ENCODE measurements around the gene SLC46A1. TPM values are rescaled to one million over a fixed set of nuclear protein-coding genes. Genes with fewer than 3 reads are reported as not detected.

Gene SLC46A1
- total RNA-seq, 3 donors from 2014 or later, result 4.8 to 5.3 (median 4.9) TPM

- ATAC-seq (no peak), DNase-seq (no peak)
- H3K27me3 Mint-ChIP-seq (ENCODE audit: low read depth), result no peaks in the 10 kb centered on the region
- no peaks in the 10 kb centered on the region for H3K4me1 Mint-ChIP-seq (ENCODE audit: low read depth)
- no peaks in the 10 kb centered on the region for H3K9me3 Mint-ChIP-seq
- H3K4me3 Mint-ChIP-seq, result no peak overlapping the region
- H3K36me3 Mint-ChIP-seq (ENCODE audit: insufficient read depth), result peaks cover 13% of the 10 kb centered on the region
Measured at GRCh38 chr17:28396635-28397239, 9.3 kb downstream of the SLC46A1 start.

- DNase-seq (no peak), ATAC-seq (no peak)
- no peak overlapping the region for H3K4me3 Mint-ChIP-seq
- H3K27me3 Mint-ChIP-seq (ENCODE audit: low read depth), result no peaks in the 10 kb centered on the region
- H3K4me1 Mint-ChIP-seq (ENCODE audit: low read depth), result no peaks in the 10 kb centered on the region
- H3K9me3 Mint-ChIP-seq, result no peaks in the 10 kb centered on the region
- H3K36me3 Mint-ChIP-seq (ENCODE audit: insufficient read depth), result peaks cover 19% of the 10 kb centered on the region
Measured at GRCh38 chr17:28395968-28396367, 10.0 kb downstream of the SLC46A1 start.

GRCh38 chr17:28395426-28395825, 10.6 kb downstream of the SLC46A1 start:
- Mint-ChIP-seq H3K9me3 (no peaks in the 10 kb centered on the region), H3K36me3 (ENCODE audit: insufficient read depth) (peaks cover 23% of the 10 kb centered on the region), H3K4me1 (ENCODE audit: low read depth) (no peaks in the 10 kb centered on the region), H3K4me3 (no peak overlapping the region), H3K27me3 (ENCODE audit: low read depth) (no peaks in the 10 kb centered on the region)
- DNase-seq, result no peak
- ATAC-seq, result no peak

GRCh38 chr17:28394337-28395116, 11.5 kb downstream of the SLC46A1 start:
- H3K36me3 Mint-ChIP-seq (ENCODE audit: insufficient read depth), result peaks cover 30% of the 10 kb centered on the region
- H3K27me3 Mint-ChIP-seq (ENCODE audit: low read depth), result no peaks in the 10 kb centered on the region
- no peaks in the 10 kb centered on the region for H3K9me3 Mint-ChIP-seq
- DNase-seq (no peak), ATAC-seq (no peak)
- no peaks in the 10 kb centered on the region for H3K4me1 Mint-ChIP-seq (ENCODE audit: low read depth)
- no peak overlapping the region for H3K4me3 Mint-ChIP-seq

- ATAC-seq, result no peak
- H3K4me1 Mint-ChIP-seq (ENCODE audit: low read depth), result peaks cover 2% of the 10 kb centered on the region
- DNase-seq, result no peak
- H3K27me3 Mint-ChIP-seq (ENCODE audit: low read depth), result no peaks in the 10 kb centered on the region
- H3K9me3 Mint-ChIP-seq, result no peaks in the 10 kb centered on the region
- peaks cover 33% of the 10 kb centered on the region for H3K36me3 Mint-ChIP-seq (ENCODE audit: insufficient read depth)
- no peak overlapping the region for H3K4me3 Mint-ChIP-seq
Measured at GRCh38 chr17:28392491-28392890, 13.5 kb downstream of the SLC46A1 start.

- DNase-seq, result no peak
- no peak overlapping the region for H3K4me3 Mint-ChIP-seq
- no peaks in the 10 kb centered on the region for H3K27me3 Mint-ChIP-seq (ENCODE audit: low read depth)
- H3K9me3 Mint-ChIP-seq, result no peaks in the 10 kb centered on the region
- H3K4me1 Mint-ChIP-seq (ENCODE audit: low read depth), result peaks cover 2% of the 10 kb centered on the region
- ATAC-seq, result no peak
- H3K36me3 Mint-ChIP-seq (ENCODE audit: insufficient read depth), result peaks cover 32% of the 10 kb centered on the region
Measured at GRCh38 chr17:28391401-28391800, 14.6 kb downstream of the SLC46A1 start.

- Mint-ChIP-seq H3K9me3 (no peaks in the 10 kb centered on the region), H3K36me3 (ENCODE audit: insufficient read depth) (peaks cover 32% of the 10 kb centered on the region), H3K4me1 (ENCODE audit: low read depth) (peaks cover 2% of the 10 kb centered on the region), H3K4me3 (no peak overlapping the region), H3K27me3 (ENCODE audit: low read depth) (no peaks in the 10 kb centered on the region)
- DNase-seq (no peak), ATAC-seq (no peak)
Measured at GRCh38 chr17:28390984-28391383, 15.0 kb downstream of the SLC46A1 start.

- Mint-ChIP-seq H3K36me3 (ENCODE audit: insufficient read depth) (peaks cover 32% of the 10 kb centered on the region), H3K4me3 (no peak overlapping the region), H3K4me1 (ENCODE audit: low read depth) (peaks cover 2% of the 10 kb centered on the region), H3K9me3 (no peaks in the 10 kb centered on the region), H3K27me3 (ENCODE audit: low read depth) (no peaks in the 10 kb centered on the region)
- no peak for ATAC-seq
- DNase-seq, result no peak
Measured at GRCh38 chr17:28390563-28390962, 15.4 kb downstream of the SLC46A1 start.

- peaks cover 6% of the 10 kb centered on the region for H3K4me1 Mint-ChIP-seq (ENCODE audit: low read depth)
- no peak for DNase-seq
- H3K36me3 Mint-ChIP-seq (ENCODE audit: insufficient read depth), result peaks cover 32% of the 10 kb centered on the region
- H3K9me3 Mint-ChIP-seq, result no peaks in the 10 kb centered on the region
- H3K4me3 Mint-ChIP-seq, result no peak overlapping the region
- ATAC-seq, result no peak
- H3K27me3 Mint-ChIP-seq (ENCODE audit: low read depth), result no peaks in the 10 kb centered on the region
Measured at GRCh38 chr17:28390141-28390540, 15.9 kb downstream of the SLC46A1 start.

GRCh38 chr17:28388106-28388505, 17.9 kb downstream of the SLC46A1 start:
- Mint-ChIP-seq H3K9me3 (no peaks in the 10 kb centered on the region), H3K27me3 (ENCODE audit: low read depth) (no peaks in the 10 kb centered on the region), H3K4me3 (no peak overlapping the region), H3K36me3 (ENCODE audit: insufficient read depth) (peaks cover 27% of the 10 kb centered on the region), H3K4me1 (ENCODE audit: low read depth) (peaks cover 16% of the 10 kb centered on the region)
- DNase-seq (no peak), ATAC-seq (no peak)

- ATAC-seq, result no peak
- no peak overlapping the region for H3K4me3 Mint-ChIP-seq
Measured at GRCh38 chr17:28386391-28386790, 19.6 kb downstream of the SLC46A1 start.

GRCh38 chr17:28385406-28385805, 20.6 kb downstream of the SLC46A1 start:
- H3K27me3 Mint-ChIP-seq (ENCODE audit: low read depth), result no peaks in the 10 kb centered on the region
- H3K4me1 Mint-ChIP-seq (ENCODE audit: low read depth), result peaks cover 25% of the 10 kb centered on the region
- no peak for DNase-seq
- H3K9me3 Mint-ChIP-seq, result no peaks in the 10 kb centered on the region
- peaks cover 18% of the 10 kb centered on the region for H3K36me3 Mint-ChIP-seq (ENCODE audit: insufficient read depth)
- ATAC-seq, result peak in 1 of 2 donors; percentile 7
- peak overlapping the region; percentile 86 for H3K4me3 Mint-ChIP-seq

More at GRCh38 chr17:28386391-28386790, 19.6 kb downstream of the SLC46A1 start:
- DNase-seq, result no peak
- no peaks in the 10 kb centered on the region for H3K9me3 Mint-ChIP-seq
- peaks cover 20% of the 10 kb centered on the region for H3K4me1 Mint-ChIP-seq (ENCODE audit: low read depth)
- H3K36me3 Mint-ChIP-seq (ENCODE audit: insufficient read depth), result peaks cover 27% of the 10 kb centered on the region
- no peaks in the 10 kb centered on the region for H3K27me3 Mint-ChIP-seq (ENCODE audit: low read depth)

GRCh38 chr17:28385037-28385400, 21.0 kb downstream of the SLC46A1 start:
- Mint-ChIP-seq H3K9me3 (no peaks in the 10 kb centered on the region), H3K4me3 (peak overlapping the region; percentile 86), H3K36me3 (ENCODE audit: insufficient read depth) (peaks cover 14% of the 10 kb centered on the region), H3K27me3 (ENCODE audit: low read depth) (no peaks in the 10 kb centered on the region), H3K4me1 (ENCODE audit: low read depth) (peaks cover 27% of the 10 kb centered on the region)
- DNase-seq (no peak), ATAC-seq (peak; percentile 18 to 19)

- H3K9me3 Mint-ChIP-seq, result no peaks in the 10 kb centered on the region
- peak overlapping the region; percentile 86 for H3K4me3 Mint-ChIP-seq
- no peaks in the 10 kb centered on the region for H3K27me3 Mint-ChIP-seq (ENCODE audit: low read depth)
- H3K4me1 Mint-ChIP-seq (ENCODE audit: low read depth), result peaks cover 27% of the 10 kb centered on the region
- ATAC-seq (peak; percentile 94 to 95), DNase-seq (peak; percentile 50)
- peaks cover 12% of the 10 kb centered on the region for H3K36me3 Mint-ChIP-seq (ENCODE audit: insufficient read depth)
Measured at GRCh38 chr17:28384281-28385036, 21.6 kb downstream of the SLC46A1 start.

Measured in activated T-cell treated with anti-CD3 and anti-CD28 coated beads, Interleukin-2, amount 50 U/mL, for 4 hours (primary cell).